Measurements from ENCODE around the gene SLC12A3.

The SLC12A3 gene

GRCh38 chr16:56864960-56865359 is at the start of gene SLC12A3:
Gene SLC12A3 (plus strand): TSS chr16:56865207. CDS start chr16:56865236, 29 bp downstream.
- no peak for DNase-seq (ENCODE audit: extremely low read depth, low read depth)
- no peak for TF ChIP-seq CTCF (IDR thresholded peaks at IDR 0.05; ENCODE audit: low read depth, low read length)

GRCh38 chr16:56815721-56816120 is 49.3 kb upstream of the SLC12A3 start:
- no peak for DNase-seq (ENCODE audit: extremely low read depth, low read depth)
- no peak for TF ChIP-seq CTCF (IDR thresholded peaks at IDR 0.05; ENCODE audit: low read depth, low read length)

GRCh38 chr16:56817056-56817455 is 48.0 kb upstream of the SLC12A3 start:
- no peak for DNase-seq (ENCODE audit: extremely low read depth, low read depth)
- TF ChIP-seq CTCF (IDR thresholded peaks at IDR 0.05; ENCODE audit: low read depth, low read length), result no peak

GRCh38 chr16:56817938-56818337 is 47.1 kb upstream of the SLC12A3 start:
- no peak for DNase-seq (ENCODE audit: extremely low read depth, low read depth)
- no peak for TF ChIP-seq CTCF (IDR thresholded peaks at IDR 0.05; ENCODE audit: low read depth, low read length)

- TF ChIP-seq CTCF (IDR thresholded peaks at IDR 0.05; ENCODE audit: low read depth, low read length), result no peak
- DNase-seq (ENCODE audit: extremely low read depth, low read depth), result no peak
These were observed 41.8 kb upstream of the SLC12A3 start for GRCh38 chr16:56823081-56823733.

GRCh38 chr16:56824331-56824730 is 40.7 kb upstream of the SLC12A3 start:
- DNase-seq (ENCODE audit: extremely low read depth, low read depth), result no peak
- TF ChIP-seq CTCF (IDR thresholded peaks at IDR 0.05; ENCODE audit: low read depth, low read length), result peak; percentile 4

GRCh38 chr16:56824804-56825203 is 40.2 kb upstream of the SLC12A3 start:
- no peak for TF ChIP-seq CTCF (IDR thresholded peaks at IDR 0.05; ENCODE audit: low read depth, low read length)
- no peak for DNase-seq (ENCODE audit: extremely low read depth, low read depth)
